HCT116 (cell line): ENCODE data around the gene NUFIP2. TPM values are rescaled to one million over a fixed set of nuclear protein-coding genes. Genes with fewer than 3 reads are reported as not detected.

Experiments used
- ATAC-seq: fragments of 200-7000 bp; cut with Tn5 transposase; 2 replicates; pipeline ENCODE4 v1.9.1; 2020; ENCODE audit warnings: mild to moderate bottlenecking, moderate library complexity
- BruUV-seq: library from RNA; stranded (reverse); fragments of 400-500 nt; replicated peaks from 2 replicates; lab custom pipeline; 2021; lab: Mats Ljungman, UMichigan
- CTCF ChIA-PET: fragments of 300-600 bp; sonication (Branson Sonifier 250); formaldehyde crosslinking; loops from one replicate; lab custom pipeline; 2021; ENCODE audit warnings: antibody characterized with exemption; lab: Charles Lee
- POLR2A ChIA-PET: fragments of 300-600, 350-600 bp; sonication (Branson Sonifier 250); formaldehyde crosslinking; loops from one replicate; lab custom pipeline; 2021; ENCODE audit warnings: antibody characterized with exemption; lab: Charles Lee
- RAD21 ChIA-PET, 2 experiments: fragments of 300-600 bp; sonication (Branson Sonifier 250); formaldehyde crosslinking; loops; one replicate each; lab custom pipeline; 2023; ENCODE audit warnings: low total read pairs in 2 of 2; ENCODE audit not compliant: uncharacterized antibody in 2 of 2, unreplicated experiment in 2 of 2, low non-redundant PET in 1 of 2; lab: Charles Lee
- DNase-seq: peaks from one replicate; pipeline ENCODE4 v3.0.0-alpha.2; 2010; ENCODE audit warnings: low read depth, low spot score
- H2AFZ ChIP-seq: fragments of 200-600 bp; shearing (Covaris generic), sonication (generic); 2 replicates; pipeline ENCODE4 v1.6.1; 2017; ENCODE audit warnings: low read depth, mixed run types, mixed read lengths, antibody characterized with exemption, low read length; ENCODE audit not compliant: poor library complexity, severe bottlenecking
- H3K27ac ChIP-seq: 2 replicates; pipeline ENCODE4 v1.5.1; 2012; ENCODE audit warnings: low read depth, low read length
- H3K27me3 ChIP-seq: fragments of 200-600 bp; sonication (generic); 2 replicates; pipeline ENCODE4 v1.6.1; 2016; ENCODE audit warnings: mixed run types, low read length, mixed read lengths; ENCODE audit not compliant: insufficient read depth
- H3K36me3 ChIP-seq, 2 experiments: fragments of 200-500 bp in 1 of 2; fragments of 200-600 bp in 1 of 2; sonication (Bioruptor generic) in 1 of 2; sonication (generic) in 1 of 2; 2 replicates each; pipeline versions ENCODE4 v1.5.1 to v1.6.1; 2014 to 2016; ENCODE audit warnings: low read length in 2 of 2, inconsistent platforms in 1 of 2, mixed read lengths in 1 of 2, mixed run types in 1 of 2; ENCODE audit not compliant: insufficient read depth in 2 of 2, control insufficient read depth in 1 of 2
- H3K4me1 ChIP-seq, 2 experiments: fragments of 200-600 bp in 1 of 2; sonication (generic) in 1 of 2; 2 replicates each; pipeline versions ENCODE4 v1.5.1 to v1.6.1; 2012 to 2017; ENCODE audit warnings: low read length in 2 of 2, inconsistent platforms in 1 of 2, mild to moderate bottlenecking in 1 of 2, mixed read lengths in 1 of 2, mixed run types in 1 of 2, moderate library complexity in 1 of 2; ENCODE audit not compliant: insufficient read depth in 2 of 2, control insufficient read depth in 1 of 2
- H3K4me2 ChIP-seq: fragments of 200-600 bp; sonication (generic); 2 replicates; pipeline ENCODE4 v1.6.1; 2017; ENCODE audit warnings: mixed run types, low read length, mixed read lengths
- H3K4me3 ChIP-seq, 2 experiments: fragments of 200-600 bp in 1 of 2; sonication (generic) in 1 of 2; replicated peaks in 1 of 2; 2 replicates each; pipeline ENCODE4 v1.5.1; 2011 to 2016; ENCODE audit warnings: low read length in 2 of 2, control low read depth in 1 of 2, low read depth in 1 of 2, mild to moderate bottlenecking in 1 of 2, mixed read lengths in 1 of 2, mixed run types in 1 of 2
- H3K79me2 ChIP-seq: fragments of 200-600 bp; sonication (generic); 2 replicates; pipeline ENCODE4 v1.6.1; 2017; ENCODE audit warnings: mild to moderate bottlenecking, mixed run types, low read length, moderate library complexity, mixed read lengths; ENCODE audit not compliant: insufficient read depth
- H3K9ac ChIP-seq: fragments of 200-600 bp; sonication (generic); 2 replicates; pipeline ENCODE4 v1.6.1; 2016; ENCODE audit warnings: low read length, mixed read lengths
- H3K9me2 ChIP-seq: fragments of 200-600 bp; sonication (generic), shearing (Covaris generic); 2 replicates; pipeline ENCODE4 v1.6.1; 2017; ENCODE audit warnings: mixed run types, mild to moderate bottlenecking, moderate library complexity; ENCODE audit not compliant: insufficient read depth
- H3K9me3 ChIP-seq, 2 experiments: fragments of 200-500 bp in 1 of 2; fragments of 200-600 bp in 1 of 2; sonication (Bioruptor generic) in 1 of 2; sonication (generic) in 1 of 2; 2 replicates each; pipeline ENCODE4 v1.6.1; 2014 to 2017; ENCODE audit warnings: low read length in 2 of 2, mixed read lengths in 2 of 2, inconsistent platforms in 1 of 2, low read depth in 1 of 2, mild to moderate bottlenecking in 1 of 2, mixed run types in 1 of 2, moderate library complexity in 1 of 2; ENCODE audit not compliant: control insufficient read depth in 1 of 2, insufficient read depth in 1 of 2
- H4K20me1 ChIP-seq: fragments of 200-600 bp; sonication (generic), shearing (Covaris generic); 2 replicates; pipeline ENCODE4 v1.6.1; 2017; ENCODE audit warnings: mixed run types, mild to moderate bottlenecking, moderate library complexity; ENCODE audit not compliant: insufficient read depth
- ATF3 ChIP-seq: IDR thresholded peaks from 2 replicates; pipeline ENCODE4 v1.6.1; 2012
- CBX3 ChIP-seq: IDR thresholded peaks from 2 replicates; pipeline ENCODE4 v1.6.1; 2012; ENCODE audit warnings: low read depth
- FOSL1 ChIP-seq: IDR thresholded peaks from 2 replicates; pipeline ENCODE4 v1.6.1; 2012; ENCODE audit warnings: low read depth
- POLR2A ChIP-seq: IDR thresholded peaks from 2 replicates; pipeline ENCODE4 v1.7.0; 2011; ENCODE audit warnings: borderline replicate concordance; ENCODE audit not compliant: insufficient read depth, insufficient read length; ENCODE audit errors: extremely low read depth
- REST ChIP-seq: IDR thresholded peaks from 2 replicates; pipeline ENCODE4 v1.6.1; 2012; ENCODE audit warnings: low read depth
- SP1 ChIP-seq: IDR thresholded peaks from 2 replicates; pipeline ENCODE4 v1.6.1; 2012; ENCODE audit warnings: low read depth
- YY1 ChIP-seq: IDR thresholded peaks from 2 replicates; pipeline ENCODE4 v1.6.1; 2011; ENCODE audit warnings: low read length, low read depth, moderate library complexity, mild to moderate bottlenecking; ENCODE audit not compliant: insufficient replicate concordance; ENCODE audit errors: extremely low read depth
- ZFX ChIP-seq: fragments of 450-650 bp; IDR thresholded peaks from 2 replicates; pipeline ENCODE4 v1.6.1; 2017
- intact Hi-C: fragments of 100-400 bp; cut with micrococcal nuclease; formaldehyde crosslinking; loops from 2 replicates; pipeline ENCODE4 v1.10.0; 2022
- total RNA-seq: library from RNA; stranded (reverse); gene quantifications from one replicate; pipeline ENCODE4 v1.2.1, GENCODE V29; 2021; ENCODE audit not compliant: unreplicated experiment

NUFIP2 gene
- total RNA-seq, 1 experiment from 2014 or later: 66.5 TPM

- no peak overlapping the region for H2AFZ ChIP-seq
- no peaks in the 10 kb centered on the region for H3K9me3 ChIP-seq
- peak overlapping the region; percentile 95 for H3K4me2 ChIP-seq
- intact Hi-C loops: no loop called here
- ChIA-PET POLR2A (interaction anchor here (0.6 to 1.9 kb wide), 24 partner anchors 8 to 148 kb away, joined by 3 to 14 read pairs (median 4); partner anchors contain the start of gene MYO18A), CTCF (interaction anchor here (0.9 to 1.3 kb wide), 7 partner anchors 77 to 299 kb away, joined by 3 to 6 read pairs (median 4); no protein-coding TSS in a partner anchor), RAD21 (interaction anchor here in 1 of 2 experiments (0.6 kb wide), 1 partner anchor 12 kb away, joined by 3 read pairs; no protein-coding TSS in a partner anchor)
- H3K27ac ChIP-seq: peak overlapping the region; percentile 97
- peak overlapping the region; percentile 97 for H3K4me3 ChIP-seq
- peaks cover 3 to 19% of the 10 kb centered on the region in 2 experiments; a peak in 2 of 4 replicates for H3K36me3 ChIP-seq
- H3K9me2 ChIP-seq: no peaks in the 10 kb centered on the region
- peaks cover 31% of the 10 kb centered on the region; the same call in 1 of the 2 replicates for H4K20me1 ChIP-seq
- TSS peak; percentile 66 for BruUV-seq
- H3K9ac ChIP-seq: peak overlapping the region; percentile 94
- peaks cover 56% of the 10 kb centered on the region for H3K79me2 ChIP-seq
- DNase-seq (no peak), ATAC-seq (peak; percentile 33)
- H3K4me1 ChIP-seq: peaks cover 11 to 19% of the 10 kb centered on the region in 2 experiments; a peak in 3 of 4 replicates
- TF ChIP-seq REST (no peak), ZFX (peak; percentile 32), FOSL1 (no peak), SP1 (no peak), CBX3 (no peak), ATF3 (no peak), POLR2A (no peak), YY1 (peak; percentile 91)
- H3K27me3 ChIP-seq: no peaks in the 10 kb centered on the region
These were observed 707 bp downstream of the NUFIP2 start for GRCh38 chr17:29292992-29293889.
